Mesenchymal stem cell (in vitro differentiated cells and primary cell): ENCODE results near the gene NAPB.
A peak's percentile ranks its signal among the peaks of the same experiment; 100 is the strongest.

ENCODE experiments used
- DNase-seq: peaks from one replicate; pipeline ENCODE4 v3.0.0-alpha.2; 2013
- H2AFZ ChIP-seq: one replicate; pipeline ENCODE4 v1.6.1; 2013; ENCODE audit warnings: low read depth, mild to moderate bottlenecking, control low read depth, inconsistent platforms, low read length, moderate library complexity
- H2AK5ac ChIP-seq: 2 replicates; pipeline ENCODE4 v1.6.1; 2013; ENCODE audit warnings: low read length, moderate library complexity, mild to moderate bottlenecking, inconsistent platforms; ENCODE audit not compliant: severe bottlenecking
- H2BK120ac ChIP-seq: one replicate; pipeline ENCODE4 v1.6.1; 2013; ENCODE audit warnings: low read depth, mild to moderate bottlenecking, inconsistent platforms, low read length, moderate library complexity
- H2BK12ac ChIP-seq, 2 experiments: one replicate each; pipeline ENCODE4 v1.6.1; 2013; ENCODE audit warnings: inconsistent platforms in 2 of 2, low read length in 2 of 2, mild to moderate bottlenecking in 2 of 2, moderate library complexity in 2 of 2, control low read depth in 1 of 2
- H2BK15ac ChIP-seq: one replicate; pipeline ENCODE4 v1.6.1; 2013; ENCODE audit warnings: mild to moderate bottlenecking, low read depth, inconsistent platforms; ENCODE audit not compliant: poor library complexity, severe bottlenecking
- H2BK5ac ChIP-seq: 2 replicates; pipeline ENCODE4 v1.6.1; 2013; ENCODE audit warnings: low read depth, mild to moderate bottlenecking, low read length, control low read depth, inconsistent platforms; ENCODE audit not compliant: poor library complexity, severe bottlenecking
- H3K14ac ChIP-seq, 2 experiments: one replicate each; pipeline ENCODE4 v1.6.1; 2013; ENCODE audit warnings: inconsistent platforms in 2 of 2, low read length in 2 of 2, control low read depth in 1 of 2, mild to moderate bottlenecking in 1 of 2, moderate library complexity in 1 of 2
- H3K18ac ChIP-seq, 2 experiments: one replicate each; pipeline ENCODE4 v1.6.1; 2013; ENCODE audit warnings: inconsistent platforms in 2 of 2, low read length in 2 of 2, control low read depth in 1 of 2, low read depth in 1 of 2, mild to moderate bottlenecking in 1 of 2
- H3K23ac ChIP-seq, 2 experiments: one replicate each; pipeline ENCODE4 v1.6.1; 2013; ENCODE audit warnings: inconsistent platforms in 2 of 2, low read length in 2 of 2, mild to moderate bottlenecking in 2 of 2, moderate library complexity in 2 of 2, control low read depth in 1 of 2
- H3K27ac ChIP-seq: 2 replicates; pipeline ENCODE4 v1.5.1; 2013; ENCODE audit warnings: mild to moderate bottlenecking, moderate library complexity, low read length, control low read depth, inconsistent platforms; ENCODE audit not compliant: poor library complexity, severe bottlenecking
- H3K27me3 ChIP-seq, 2 experiments: 2 replicates each; pipeline versions ENCODE4 v1.6.1 to v1.7.0; 2013; ENCODE audit warnings: low read length in 2 of 2, mild to moderate bottlenecking in 2 of 2, moderate library complexity in 2 of 2, control low read depth in 1 of 2, inconsistent platforms in 1 of 2; ENCODE audit not compliant: control insufficient read depth in 1 of 2, insufficient read depth in 1 of 2
- H3K36me3 ChIP-seq, 2 experiments: 2 replicates each; pipeline versions ENCODE4 v1.6.1 to v1.7.0; 2013; ENCODE audit warnings: low read length in 2 of 2, control low read depth in 1 of 2, inconsistent platforms in 1 of 2, low read depth in 1 of 2, mild to moderate bottlenecking in 1 of 2; ENCODE audit not compliant: insufficient read depth in 2 of 2, control insufficient read depth in 1 of 2
- H3K4ac ChIP-seq, 2 experiments: one replicate each; pipeline ENCODE4 v1.6.1; 2013; ENCODE audit warnings: inconsistent platforms in 2 of 2, low read length in 2 of 2, mild to moderate bottlenecking in 2 of 2, moderate library complexity in 2 of 2, control low read depth in 1 of 2, low read depth in 1 of 2
- H3K4me1 ChIP-seq: 2 replicates; pipeline ENCODE4 v1.6.1; 2013; ENCODE audit warnings: low read depth, low read length, control low read depth; ENCODE audit not compliant: control insufficient read depth, insufficient read depth
- H3K4me2 ChIP-seq: 2 replicates; pipeline ENCODE4 v1.6.1; 2013; ENCODE audit warnings: low read length, mild to moderate bottlenecking, inconsistent platforms; ENCODE audit not compliant: poor library complexity, severe bottlenecking
- H3K4me3 ChIP-seq, 2 experiments: 2 replicates each; pipeline versions ENCODE4 v1.5.1 to v1.7.0; 2013; ENCODE audit warnings: low read length in 2 of 2, mild to moderate bottlenecking in 2 of 2, control low read depth in 1 of 2, low read depth in 1 of 2; ENCODE audit not compliant: insufficient read depth in 1 of 2
- H3K79me1 ChIP-seq: replicated peaks from 2 replicates; pipeline ENCODE4 v1.6.1; 2013; ENCODE audit warnings: mild to moderate bottlenecking, control low read depth, low read length, inconsistent platforms; ENCODE audit not compliant: poor library complexity, severe bottlenecking
- H3K9ac ChIP-seq: 2 replicates; pipeline ENCODE4 v1.7.0; 2013; ENCODE audit warnings: mild to moderate bottlenecking, low read length, moderate library complexity
- H3K9me3 ChIP-seq: 2 replicates; pipeline ENCODE4 v1.7.0; 2013; ENCODE audit warnings: mild to moderate bottlenecking, low read length; ENCODE audit not compliant: control insufficient read depth
- H4K8ac ChIP-seq: one replicate; pipeline ENCODE4 v1.6.1; 2013; ENCODE audit warnings: inconsistent platforms, mild to moderate bottlenecking, low read length, moderate library complexity
- H4K91ac ChIP-seq: one replicate; pipeline ENCODE4 v1.6.1; 2013; ENCODE audit warnings: mild to moderate bottlenecking, low read length, inconsistent platforms
- WGBS: methylation state at CpG from one replicate; pipeline ENCODE4 v1.1.7; 2013; ENCODE audit warnings: mixed read lengths; 5-methylcytosine and 5-hydroxymethylcytosine counted together

Gene NAPB

DNA sequence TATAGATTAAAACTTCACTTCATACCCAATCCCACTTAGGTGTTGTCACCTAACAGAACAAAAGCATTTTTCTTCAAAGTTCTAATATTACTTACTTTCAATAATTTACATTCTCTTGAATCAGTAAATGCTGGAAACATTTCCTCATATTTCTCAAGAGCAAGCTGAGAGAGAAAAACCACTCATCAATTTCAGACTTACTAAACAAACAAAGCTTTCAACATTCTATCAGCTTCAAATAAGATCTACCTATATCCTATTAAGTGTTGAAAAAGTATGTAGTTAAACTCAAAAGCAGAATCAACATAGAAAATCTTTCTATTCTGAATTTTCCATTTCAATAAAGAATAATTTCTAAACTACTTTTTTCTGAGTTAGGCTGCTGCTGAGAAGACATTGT lies 41.5 kb downstream of the NAPB start:
- no peak overlapping the region for H3K23ac ChIP-seq
- H4K8ac ChIP-seq = no peak overlapping the region
- no peak overlapping the region for H2BK120ac ChIP-seq
- H4K91ac ChIP-seq = no peak overlapping the region
- no peak overlapping the region for H3K4ac ChIP-seq
- no peak overlapping the region for H3K9ac ChIP-seq
- H3K4me3 ChIP-seq = no peak overlapping the region
- no peaks in the 10 kb centered on the region for H3K27me3 ChIP-seq
- H3K79me1 ChIP-seq = peaks cover 29% of the 10 kb centered on the region
- H2AFZ ChIP-seq = no peak overlapping the region
- H3K18ac ChIP-seq = no peak overlapping the region
- no peak overlapping the region for H2BK12ac ChIP-seq
- no peaks in the 10 kb centered on the region for H3K4me1 ChIP-seq
- H3K27ac ChIP-seq = no peak overlapping the region
- no peak overlapping the region for H2BK15ac ChIP-seq
- DNase-seq = no peak
- H2BK5ac ChIP-seq = no peak overlapping the region
- no peak overlapping the region for H2AK5ac ChIP-seq
- no peak overlapping the region for H3K4me2 ChIP-seq
- no peak overlapping the region for H3K14ac ChIP-seq
- H3K9me3 ChIP-seq = peaks cover 12% of the 10 kb centered on the region
- peaks cover 21 to 85% of the 10 kb centered on the region in 2 experiments for H3K36me3 ChIP-seq

DNA sequence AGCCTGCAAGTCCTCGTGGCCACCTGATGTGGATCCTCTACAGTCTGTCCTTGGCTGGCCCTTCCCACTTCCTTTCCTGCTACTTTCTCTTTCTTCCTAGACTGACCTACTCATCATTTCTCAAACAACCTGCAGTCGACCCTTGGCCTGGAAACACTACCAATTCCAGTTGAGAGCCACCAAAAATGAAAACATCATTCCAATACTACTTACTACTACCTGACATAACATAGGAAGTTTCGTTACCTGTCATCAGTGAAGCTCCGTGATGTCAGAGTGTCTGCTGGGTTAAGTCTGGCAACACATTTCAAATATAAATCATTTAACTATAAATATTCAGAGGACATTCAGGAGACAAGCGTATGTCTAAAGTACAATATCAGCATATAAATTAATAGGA lies 45.5 kb downstream of the NAPB start:
- Histone ChIP-seq H3K14ac (no peak overlapping the region), H3K23ac (no peak overlapping the region), H3K9ac (no peak overlapping the region), H3K79me1 (peaks cover 27% of the 10 kb centered on the region), H2BK120ac (no peak overlapping the region), H2AK5ac (no peak overlapping the region), H3K4ac (no peak overlapping the region), H3K4me1 (peaks cover 7% of the 10 kb centered on the region), H3K4me2 (no peak overlapping the region), H3K9me3 (peaks cover 3% of the 10 kb centered on the region), H2AFZ (no peak overlapping the region), H3K27ac (no peak overlapping the region), H3K18ac (no peak overlapping the region), H3K4me3 (no peak overlapping the region), H2BK5ac (no peak overlapping the region), H2BK12ac (no peak overlapping the region), H4K8ac (no peak overlapping the region), H3K27me3 (no peaks in the 10 kb centered on the region), H4K91ac (no peak overlapping the region), H2BK15ac (no peak overlapping the region), H3K36me3 (peaks cover 24 to 89% of the 10 kb centered on the region in 2 experiments)
- 97% methylated on average over 3 of the region's 5 CpGs for WGBS
- no peak for DNase-seq

DNA sequence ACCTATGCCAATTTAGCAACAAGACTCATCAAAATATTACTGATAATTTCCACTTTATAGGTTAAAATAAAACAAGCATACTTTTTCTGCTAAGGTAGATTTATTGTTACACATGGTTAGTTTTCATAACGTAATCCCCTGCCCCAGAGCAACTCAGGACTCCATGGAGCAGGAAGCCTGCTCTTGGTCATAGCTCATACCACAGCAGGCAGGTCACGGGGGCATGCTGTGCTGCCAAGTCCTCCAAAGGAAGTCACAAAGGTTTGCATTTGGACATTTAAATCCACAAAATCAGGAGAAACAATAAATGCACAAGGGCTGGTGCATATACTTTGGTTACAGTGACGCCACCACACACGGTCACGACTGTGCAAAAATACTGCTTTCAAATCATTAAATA lies 46.8 kb downstream of the NAPB start:
- H2BK15ac ChIP-seq = no peak overlapping the region

DNA sequence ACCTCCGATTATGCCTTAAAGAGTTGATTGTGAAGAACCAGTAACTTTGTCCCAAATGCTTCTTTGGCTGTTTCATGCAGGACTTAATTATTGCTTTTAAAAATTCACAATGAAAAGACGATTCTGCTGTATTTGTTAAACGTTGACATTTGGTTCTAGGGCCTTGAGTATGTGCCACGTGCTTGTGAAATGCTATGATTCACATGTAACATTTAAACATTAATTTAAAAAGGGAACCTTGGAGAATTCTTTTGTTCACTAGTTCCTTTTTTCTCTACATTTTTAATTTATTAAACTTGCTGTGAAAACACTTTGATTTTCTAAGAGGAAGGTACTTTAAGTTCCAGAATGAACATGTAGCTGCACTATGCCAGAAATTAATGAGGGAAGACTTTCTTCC lies 49.8 kb downstream of the NAPB start:
- no peak overlapping the region for H4K91ac ChIP-seq
- no peak overlapping the region for H2AK5ac ChIP-seq
- no peak overlapping the region for H2BK12ac ChIP-seq
- no peak overlapping the region for H2BK5ac ChIP-seq
- no peak for DNase-seq
- no peak overlapping the region for H3K18ac ChIP-seq
- no peak overlapping the region for H4K8ac ChIP-seq
- no peak overlapping the region for H3K4me2 ChIP-seq
- no peaks in the 10 kb centered on the region for H3K27me3 ChIP-seq
- no peak overlapping the region for H2BK15ac ChIP-seq
- H3K4me1 ChIP-seq = peaks cover 9% of the 10 kb centered on the region
- H3K79me1 ChIP-seq = peaks cover 24% of the 10 kb centered on the region
- H3K14ac ChIP-seq = no peak overlapping the region
- no peak overlapping the region for H3K4me3 ChIP-seq
- peaks cover 3% of the 10 kb centered on the region for H3K9me3 ChIP-seq
- no peak overlapping the region for H3K4ac ChIP-seq
- peaks cover 31 to 86% of the 10 kb centered on the region in 2 experiments for H3K36me3 ChIP-seq
- H2AFZ ChIP-seq = no peak overlapping the region
- H3K23ac ChIP-seq = no peak overlapping the region
- H3K9ac ChIP-seq = peak overlapping the region; percentile 41
- 100% methylated on average over 1 of the region's 4 CpGs for WGBS
- H2BK120ac ChIP-seq = no peak overlapping the region
- no peak overlapping the region for H3K27ac ChIP-seq

More for the DNA sequence above, 46.8 kb downstream of the NAPB start:
- H4K91ac ChIP-seq = no peak overlapping the region
- no peak overlapping the region for H3K4ac ChIP-seq
- no peaks in the 10 kb centered on the region for H3K27me3 ChIP-seq
- H2BK5ac ChIP-seq = no peak overlapping the region
- no peak overlapping the region for H2AFZ ChIP-seq
- peaks cover 9% of the 10 kb centered on the region for H3K4me1 ChIP-seq
- H3K4me3 ChIP-seq = no peak overlapping the region
- WGBS = 94% methylated on average over 5 of the region's 5 CpGs
- H3K14ac ChIP-seq = no peak overlapping the region
- no peak overlapping the region for H3K9ac ChIP-seq
- no peak overlapping the region for H3K23ac ChIP-seq
- H3K79me1 ChIP-seq = peaks cover 30% of the 10 kb centered on the region
- no peak overlapping the region for H4K8ac ChIP-seq
- H3K27ac ChIP-seq = peak overlapping the region; percentile 64
- no peak overlapping the region for H2BK12ac ChIP-seq
- H3K36me3 ChIP-seq = peaks cover 32 to 92% of the 10 kb centered on the region in 2 experiments
- H3K9me3 ChIP-seq = peaks cover 3% of the 10 kb centered on the region
- H2AK5ac ChIP-seq = no peak overlapping the region
- no peak overlapping the region for H3K18ac ChIP-seq
- no peak overlapping the region for H2BK120ac ChIP-seq
- no peak for DNase-seq
- H3K4me2 ChIP-seq = no peak overlapping the region
